K562 (cell line): ENCODE data around the gene KHDC1L. TPM values are rescaled to one million over a fixed set of nuclear protein-coding genes. Genes with fewer than 3 reads are reported as not detected.

Experiments used
- ATAC-seq: fragments of 200-7000 bp; cut with Tn5 transposase; 3 replicates; pipeline ENCODE4 v1.9.1; 2020; ENCODE audit warnings: moderate library complexity
- BruUV-seq: library from RNA; stranded (reverse); fragments of 400-500 nt; replicated peaks from 2 replicates; lab custom pipeline; 2021; lab: Mats Ljungman, UMichigan
- CTCF ChIA-PET: fragments of 300-600 bp; formaldehyde crosslinking; extraction: SDS; loops from one replicate; lab custom pipeline; 2021; ENCODE audit warnings: low intra/inter-chr PET ratio; lab: Yijun Ruan, JAX
- POLR2A ChIA-PET: fragments of 300-600, 350-650 bp; sonication (Branson Sonifier 250); formaldehyde crosslinking; extraction: SDS; loops from one replicate; lab custom pipeline; 2021; ENCODE audit warnings: antibody characterized with exemption, inconsistent platforms; lab: Yijun Ruan, JAX
- DNase-seq, 4 experiments: peaks; one replicate each; pipeline versions ENCODE4 v3.0.0 to v3.0.0-alpha.2; 2011 to 2018; ENCODE audit warnings: low spot score in 3 of 4, mixed read lengths in 3 of 4; ENCODE audit errors: extremely low read depth in 1 of 4
- FAIRE-seq: peaks from 2 replicates; lab custom pipeline; 2011; peaks lifted over from hg19 to GRCh38; lab: Jason Lieb, UNC
- H2AFZ ChIP-seq: 2 replicates; pipeline ENCODE4 v1.6.0; 2011; ENCODE audit warnings: low read depth, low read length, control low read depth, inconsistent platforms
- H3K27ac ChIP-seq: fragments of 200-600 bp; 3 replicates; pipeline ENCODE4 v1.8.0; 2011; ENCODE audit warnings: low read depth, mild to moderate bottlenecking, control low read depth, inconsistent platforms, low read length, moderate library complexity, mixed read lengths; ENCODE audit errors: extremely low read depth
- H3K27me3 ChIP-seq, 2 experiments: fragments of 300-600 bp in 1 of 2; 2 replicates in 1 of 2; 3 replicates in 1 of 2; pipeline versions ENCODE4 v1.6.0 to v1.8.0; 2011; ENCODE audit warnings: inconsistent platforms in 2 of 2, low read length in 2 of 2, mild to moderate bottlenecking in 1 of 2, mixed read lengths in 1 of 2, moderate library complexity in 1 of 2; ENCODE audit not compliant: control insufficient read depth in 2 of 2, insufficient read depth in 2 of 2
- H3K36me3 ChIP-seq: fragments of 300-600 bp; 3 replicates; pipeline ENCODE4 v1.8.0; 2011; ENCODE audit warnings: mild to moderate bottlenecking, low read length, inconsistent platforms; ENCODE audit not compliant: control insufficient read depth, insufficient read depth
- H3K4me1 ChIP-seq, 2 experiments: fragments of 200-600 bp in 1 of 2; replicated peaks in 1 of 2; 2 replicates in 1 of 2; 3 replicates in 1 of 2; pipeline versions ENCODE4 v1.5.1 to v1.8.0; 2011; ENCODE audit warnings: inconsistent platforms in 2 of 2, low read length in 2 of 2, mild to moderate bottlenecking in 1 of 2, mixed read lengths in 1 of 2, moderate library complexity in 1 of 2; ENCODE audit not compliant: control insufficient read depth in 2 of 2, insufficient read depth in 2 of 2
- H3K4me2 ChIP-seq: 2 replicates; pipeline ENCODE4 v1.6.1; 2011; ENCODE audit warnings: low read length, control low read depth, inconsistent platforms, mixed read lengths; ENCODE audit not compliant: insufficient read depth
- H3K4me3 ChIP-seq: fragments of 200-600 bp; sonication (generic), shearing (Covaris generic); 2 replicates; pipeline ENCODE4 v1.5.1; 2016; ENCODE audit warnings: control low read depth, inconsistent platforms
- H3K79me2 ChIP-seq: fragments of 200-600 bp; 3 replicates; pipeline ENCODE4 v1.8.0; 2011; ENCODE audit warnings: low read length, inconsistent platforms; ENCODE audit not compliant: control insufficient read depth, insufficient read depth
- H3K9ac ChIP-seq, 2 experiments: 2 replicates each; pipeline versions ENCODE4 v1.6.0 to v1.6.1; 2011; ENCODE audit warnings: low read depth in 2 of 2, low read length in 2 of 2, control low read depth in 1 of 2, inconsistent platforms in 1 of 2, mild to moderate bottlenecking in 1 of 2, mixed read lengths in 1 of 2; ENCODE audit not compliant: insufficient read depth in 1 of 2
- H3K9me1 ChIP-seq: one replicate; pipeline ENCODE4 v1.6.0; 2011; ENCODE audit warnings: inconsistent platforms, mild to moderate bottlenecking, low read length, moderate library complexity; ENCODE audit not compliant: control insufficient read depth, insufficient read depth
- H3K9me3 ChIP-seq: replicated peaks from 2 replicates; pipeline ENCODE4 v1.5.1; 2011; ENCODE audit warnings: low read depth, low read length, inconsistent platforms; ENCODE audit not compliant: control insufficient read depth, insufficient read depth
- H4K20me1 ChIP-seq: replicated peaks from 2 replicates; pipeline ENCODE4 v1.6.1; 2011; ENCODE audit warnings: low read length, inconsistent platforms, mixed read lengths; ENCODE audit not compliant: control insufficient read depth, insufficient read depth
- BRF1 ChIP-seq: IDR thresholded peaks from 3 replicates; pipeline ENCODE4 v1.6.1; 2011; ENCODE audit warnings: borderline replicate concordance, mild to moderate bottlenecking; ENCODE audit not compliant: insufficient read length; ENCODE audit errors: extremely low read depth
- CREB3L1 ChIP-seq: fragments of 450-650 bp; IDR thresholded peaks from 2 replicates; pipeline ENCODE4 v1.6.1; 2014; ENCODE audit warnings: low read depth, mild to moderate bottlenecking, moderate library complexity, borderline replicate concordance
- FOXP1 ChIP-seq: sonication (generic); formaldehyde crosslinking; IDR thresholded peaks from 2 replicates; pipeline ENCODE4 v1.8.0; 2022; ENCODE audit warnings: mild to moderate bottlenecking, missing genetic modification reagents
- HDGF ChIP-seq: fragments of 450-650 bp; IDR thresholded peaks from 2 replicates; pipeline ENCODE4 v1.6.1; 2016
- KDM5B ChIP-seq: fragments of 200-600 bp; sonication (generic); IDR thresholded peaks from 2 replicates; pipeline ENCODE4 v1.6.1; 2012; ENCODE audit warnings: low read depth, mild to moderate bottlenecking, moderate library complexity, low read length, control low read depth, inconsistent platforms; ENCODE audit not compliant: insufficient replicate concordance
- MIER1 ChIP-seq: fragments of 450-650 bp; IDR thresholded peaks from 2 replicates; pipeline ENCODE4 v1.6.1; 2016; ENCODE audit warnings: antibody characterized with exemption, mild to moderate bottlenecking, low read depth
- SNRNP70 ChIP-seq: fragments of 200-400 bp; formaldehyde crosslinking; optimal IDR thresholded peaks from 2 replicates; pipeline ENCODE3; 2017; ENCODE audit warnings: low read depth, low read length
- SPI1 ChIP-seq: IDR thresholded peaks from 2 replicates; pipeline ENCODE4 v1.6.1; 2011; ENCODE audit warnings: low read depth, low read length, control low read depth, borderline replicate concordance
- TCF7L2 ChIP-seq: fragments of 150-350 bp; IDR thresholded peaks from 2 replicates; pipeline ENCODE4 v1.6.1; 2016; ENCODE audit warnings: low read depth, mild to moderate bottlenecking, low read length, moderate library complexity
- U2AF2 ChIP-seq: fragments of 200-400 bp; formaldehyde crosslinking; optimal IDR thresholded peaks from 2 replicates; pipeline ENCODE3; 2017; ENCODE audit warnings: low read depth, mild to moderate bottlenecking, low read length
- ZNF274 ChIP-seq: IDR thresholded peaks from 2 replicates; pipeline ENCODE4 v1.6.1; 2011; ENCODE audit warnings: low read depth, mild to moderate bottlenecking, low read length, moderate library complexity, borderline replicate concordance
- ZNF280A ChIP-seq: fragments of 450-650 bp; IDR thresholded peaks from 2 replicates; pipeline ENCODE4 v1.6.1; 2018; ENCODE audit warnings: mild to moderate bottlenecking, low read depth; ENCODE audit not compliant: partially characterized antibody
- ZNF3 ChIP-seq: fragments of 250-450 bp; sonication (Bioruptor Pico); IDR thresholded peaks from 2 replicates; pipeline ENCODE4 v1.5.0; 2021; ENCODE audit warnings: mild to moderate bottlenecking, moderate library complexity
- ZNF589 ChIP-seq: fragments of 200-800 bp; sonication (Bioruptor generic); IDR thresholded peaks from 2 replicates; pipeline ENCODE4 v1.6.1; 2016; ENCODE audit warnings: low read depth, missing genetic modification characterization, missing compliant biosample characterization
- WGBS: fragments of 100-300 bp; shearing (Covaris generic); methylation state at CpG from one replicate; pipeline ENCODE4 v1.1.6; 2016; ENCODE audit warnings: low coverage, mixed read lengths; ENCODE audit not compliant: insufficient coverage; ENCODE audit errors: missing lambda C conversion rate; 5-methylcytosine and 5-hydroxymethylcytosine counted together
- in situ Hi-C: fragments of 300-500 bp; cut with MboI; formaldehyde crosslinking; loops from 4 replicates; pipeline ENCODE4 v1.15.0; 2018; ENCODE audit warnings: inconsistent platforms, mixed read lengths
- intact Hi-C: fragments of 100-400 bp; cut with micrococcal nuclease; formaldehyde crosslinking; loops from 2 replicates; pipeline ENCODE4 v1.14.2; 2022
- polyA plus RNA-seq, 8 experiments: library from polyadenylated mRNA; depleted of rRNA in 4 of 8; stranded (reverse) in 5 of 8; unstranded in 3 of 8; fragments of >200 nt; fragmentation: Nextera tagmentation in 2 of 8; fragmentation: Illumina TruSeq in 1 of 8; extraction: Ambion mirVana in 2 of 8; extraction: Trizol in 1 of 8; gene quantifications; 2 replicates each; pipeline versions ENCODE4 v1.2.1 to v1.2.3, GENCODE V29; 2011 to 2014; ENCODE audit warnings: inconsistent platforms in 1 of 8, missing spikeins in 1 of 8
- total RNA-seq, 7 experiments: library from RNA; depleted of rRNA in 6 of 7; stranded (reverse); fragments of >200 nt in 6 of 7; fragmentation: Illumina TruSeq in 2 of 7; extraction: Trizol in 2 of 7; gene quantifications; 2 replicates each; pipeline versions ENCODE4 v1.2.1 to v1.2.3, GENCODE V29; 2011 to 2021; ENCODE audit warnings: low replicate concordance in 1 of 7
- TF ChIP-seq, protein P1 (sequence below): fragments of 450-650 bp; IDR thresholded peaks from 2 replicates; pipeline ENCODE4 v1.7.1; 2018; ENCODE audit warnings: mild to moderate bottlenecking, low read depth; ENCODE audit not compliant: partially characterized antibody

Gene KHDC1L
- total and polyA plus RNA-seq, 9 of the 15 experiments (the other 6 are each of a cell fraction or from before 2014, with no cell fraction given), result 0.33 to 1.9 (median 0.54) TPM

DNA sequence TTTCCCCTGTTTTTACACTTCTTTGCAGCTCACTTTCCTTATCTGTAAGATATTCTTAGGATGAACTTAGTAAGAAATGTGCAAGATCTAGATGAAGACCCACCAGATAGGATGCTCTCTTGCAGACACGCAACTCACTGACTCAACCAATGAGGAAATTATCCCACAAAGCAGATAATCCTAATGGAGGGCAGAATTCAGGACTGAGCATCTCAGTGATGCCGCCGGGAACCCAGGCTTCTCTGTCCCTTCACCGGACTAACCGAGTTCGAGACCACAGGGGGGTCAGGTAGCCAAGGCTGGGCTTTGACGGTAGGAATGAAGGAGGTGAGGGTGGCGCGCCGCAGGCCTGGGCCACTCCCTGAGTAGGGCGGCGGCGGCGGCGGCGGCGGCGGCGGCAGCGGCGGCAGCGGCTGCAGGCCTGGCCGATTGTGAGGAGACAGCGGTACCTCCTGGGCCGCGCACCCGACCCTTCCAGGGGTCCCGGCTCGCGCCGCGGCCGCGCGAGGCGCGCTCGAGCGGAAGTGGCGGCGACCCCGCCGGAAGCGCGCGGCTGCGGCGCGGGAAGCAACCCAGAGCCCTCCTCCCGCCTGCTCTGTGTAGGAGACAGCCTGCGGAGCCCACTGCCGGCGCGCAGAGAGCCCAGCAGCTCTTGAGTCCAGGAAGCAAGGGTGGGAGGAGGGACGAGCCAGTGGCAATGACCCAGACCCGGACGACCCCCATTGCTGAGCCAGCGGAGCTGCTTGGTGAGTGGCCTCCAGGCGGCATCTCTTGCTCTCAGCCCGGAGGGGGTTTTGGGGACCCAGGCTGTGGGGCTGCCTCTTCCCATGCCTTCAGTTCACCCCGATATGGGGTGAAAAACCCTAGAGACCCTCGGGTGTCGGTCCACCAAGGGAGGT lies 37.6 kb upstream of the KHDC1L start, which contains the start of gene KHDC1:
Gene KHDC1 (minus strand): TSS at position 526 of the 899 bp plus-strand sequence. CDS start 20,679 bp downstream, outside the sequence.
- CTCF ChIA-PET, result no interaction called here
- FAIRE-seq, result peak; percentile 11
- TF ChIP-seq ZNF3 (no peak), SNRNP70 (no peak), ZNF589 (CRISPR knock-in tag) (no peak), TCF7L2 (no peak), ZNF280A (no peak), HDGF (no peak), SPI1 (no peak), KDM5B (peak; percentile 38), BRF1 (no peak), FOXP1 (CRISPR knock-in tag) (no peak), ZNF274 (no peak), CREB3L1 (no peak), U2AF2 (no peak), MIER1 (no peak)
- TF ChIP-seq, protein P1, sequence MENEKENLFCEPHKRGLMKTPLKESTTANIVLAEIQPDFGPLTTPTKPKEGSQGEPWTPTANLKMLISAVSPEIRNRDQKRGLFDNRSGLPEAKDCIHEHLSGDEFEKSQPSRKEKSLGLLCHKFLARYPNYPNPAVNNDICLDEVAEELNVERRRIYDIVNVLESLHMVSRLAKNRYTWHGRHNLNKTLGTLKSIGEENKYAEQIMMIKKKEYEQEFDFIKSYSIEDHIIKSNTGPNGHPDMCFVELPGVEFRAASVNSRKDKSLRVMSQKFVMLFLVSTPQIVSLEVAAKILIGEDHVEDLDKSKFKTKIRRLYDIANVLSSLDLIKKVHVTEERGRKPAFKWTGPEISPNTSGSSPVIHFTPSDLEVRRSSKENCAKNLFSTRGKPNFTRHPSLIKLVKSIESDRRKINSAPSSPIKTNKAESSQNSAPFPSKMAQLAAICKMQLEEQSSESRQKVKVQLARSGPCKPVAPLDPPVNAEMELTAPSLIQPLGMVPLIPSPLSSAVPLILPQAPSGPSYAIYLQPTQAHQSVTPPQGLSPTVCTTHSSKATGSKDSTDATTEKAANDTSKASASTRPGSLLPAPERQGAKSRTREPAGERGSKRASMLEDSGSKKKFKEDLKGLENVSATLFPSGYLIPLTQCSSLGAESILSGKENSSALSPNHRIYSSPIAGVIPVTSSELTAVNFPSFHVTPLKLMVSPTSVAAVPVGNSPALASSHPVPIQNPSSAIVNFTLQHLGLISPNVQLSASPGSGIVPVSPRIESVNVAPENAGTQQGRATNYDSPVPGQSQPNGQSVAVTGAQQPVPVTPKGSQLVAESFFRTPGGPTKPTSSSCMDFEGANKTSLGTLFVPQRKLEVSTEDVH, result peak; percentile 54

More for the DNA sequence above, 37.6 kb upstream of the KHDC1L start, which contains the start of gene KHDC1:
- no TSS peak for BruUV-seq
- POLR2A ChIA-PET, result interaction anchor here (0.8 to 1.0 kb wide), 3 partner anchors 14 to 556 kb away, joined by 3 to 4 read pairs (median 3); partner anchors contain the start of gene OOEP
- Histone ChIP-seq H3K9ac (peak within 1 kb of the TSS; percentile 65 to 94), H3K4me1 (peaks cover 4 to 10% of the 10 kb centered on the region in 2 experiments; a peak in 3 of 5 replicates), H3K79me2 (peaks cover 6% of the 10 kb centered on the region; the same call in 2 of the 3 replicates), H4K20me1 (no peaks in the 10 kb centered on the region), H3K4me2 (peak within 1 kb of the TSS; percentile 80), H3K4me3 (peak within 1 kb of the TSS; percentile 40), H3K27me3 (no peaks in the 10 kb centered on the region), H3K9me3 (no peaks in the 10 kb centered on the region), H2AFZ (peak within 1 kb of the TSS; percentile 89), H3K9me1 (no peaks in the 10 kb centered on the region), H3K27ac (peak within 1 kb of the TSS; percentile 55; the same call in 2 of the 3 replicates), H3K36me3 (peaks cover 6% of the 10 kb centered on the region; the same call in 1 of the 3 replicates)
- intact Hi-C loops, result no loop called here
- WGBS, result 28% methylated on average over 49 of the region's 63 CpGs
- DNase-seq (peak; percentile 65 to 73 (median 70)), ATAC-seq (peak; percentile 93)
- in situ Hi-C loops, result no loop called here
